Ishikawa (cell line): ENCODE measurements around the gene MTCH2.

Experiments
- CEBPB ChIP-seq: IDR thresholded peaks from 2 replicates; pipeline ENCODE4 v1.6.1; 2012
- CREB1 ChIP-seq: IDR thresholded peaks from 2 replicates; pipeline ENCODE4 v1.6.1; 2012; ENCODE audit warnings: low read depth
- EP300 ChIP-seq: IDR thresholded peaks from 2 replicates; pipeline ENCODE4 v1.6.1; 2012; ENCODE audit warnings: borderline replicate concordance
- FOXM1 ChIP-seq: IDR thresholded peaks from 2 replicates; pipeline ENCODE4 v1.6.1; 2012; ENCODE audit warnings: low read depth, borderline replicate concordance
- MAX ChIP-seq: IDR thresholded peaks from 2 replicates; pipeline ENCODE4 v1.6.1; 2012
- NFIC ChIP-seq: IDR thresholded peaks from 2 replicates; pipeline ENCODE4 v1.6.1; 2012
- RAD21 ChIP-seq: IDR thresholded peaks from 2 replicates; pipeline ENCODE4 v1.6.1; 2012; ENCODE audit warnings: low read depth
- TAF1 ChIP-seq: IDR thresholded peaks from 2 replicates; pipeline ENCODE4 v1.6.1; 2012; ENCODE audit warnings: low read depth, mild to moderate bottlenecking
- TCF12 ChIP-seq: IDR thresholded peaks from 2 replicates; pipeline ENCODE4 v1.6.1; 2012; ENCODE audit warnings: low read depth
- TEAD4 ChIP-seq: IDR thresholded peaks from 2 replicates; pipeline ENCODE4 v1.6.1; 2012
- USF1 ChIP-seq: IDR thresholded peaks from 2 replicates; pipeline ENCODE4 v1.6.1; 2012
- ZBTB7A ChIP-seq: IDR thresholded peaks from 2 replicates; pipeline ENCODE4 v1.6.1; 2012; ENCODE audit warnings: low read depth
- TF ChIP-seq, protein P1 (sequence below): IDR thresholded peaks from 2 replicates; pipeline ENCODE4 v1.6.1; 2012; ENCODE audit warnings: low read depth, mild to moderate bottlenecking

GRCh38 chr11:47605921-47606320, 36.4 kb downstream of the MTCH2 start:
- TF ChIP-seq CEBPB = no peak
- TF ChIP-seq EP300 = no peak
- TF ChIP-seq RAD21 = no peak
- TF ChIP-seq, protein P1, sequence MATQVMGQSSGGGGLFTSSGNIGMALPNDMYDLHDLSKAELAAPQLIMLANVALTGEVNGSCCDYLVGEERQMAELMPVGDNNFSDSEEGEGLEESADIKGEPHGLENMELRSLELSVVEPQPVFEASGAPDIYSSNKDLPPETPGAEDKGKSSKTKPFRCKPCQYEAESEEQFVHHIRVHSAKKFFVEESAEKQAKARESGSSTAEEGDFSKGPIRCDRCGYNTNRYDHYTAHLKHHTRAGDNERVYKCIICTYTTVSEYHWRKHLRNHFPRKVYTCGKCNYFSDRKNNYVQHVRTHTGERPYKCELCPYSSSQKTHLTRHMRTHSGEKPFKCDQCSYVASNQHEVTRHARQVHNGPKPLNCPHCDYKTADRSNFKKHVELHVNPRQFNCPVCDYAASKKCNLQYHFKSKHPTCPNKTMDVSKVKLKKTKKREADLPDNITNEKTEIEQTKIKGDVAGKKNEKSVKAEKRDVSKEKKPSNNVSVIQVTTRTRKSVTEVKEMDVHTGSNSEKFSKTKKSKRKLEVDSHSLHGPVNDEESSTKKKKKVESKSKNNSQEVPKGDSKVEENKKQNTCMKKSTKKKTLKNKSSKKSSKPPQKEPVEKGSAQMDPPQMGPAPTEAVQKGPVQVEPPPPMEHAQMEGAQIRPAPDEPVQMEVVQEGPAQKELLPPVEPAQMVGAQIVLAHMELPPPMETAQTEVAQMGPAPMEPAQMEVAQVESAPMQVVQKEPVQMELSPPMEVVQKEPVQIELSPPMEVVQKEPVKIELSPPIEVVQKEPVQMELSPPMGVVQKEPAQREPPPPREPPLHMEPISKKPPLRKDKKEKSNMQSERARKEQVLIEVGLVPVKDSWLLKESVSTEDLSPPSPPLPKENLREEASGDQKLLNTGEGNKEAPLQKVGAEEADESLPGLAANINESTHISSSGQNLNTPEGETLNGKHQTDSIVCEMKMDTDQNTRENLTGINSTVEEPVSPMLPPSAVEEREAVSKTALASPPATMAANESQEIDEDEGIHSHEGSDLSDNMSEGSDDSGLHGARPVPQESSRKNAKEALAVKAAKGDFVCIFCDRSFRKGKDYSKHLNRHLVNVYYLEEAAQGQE = no peak
- TF ChIP-seq MAX = no peak
- no peak for TF ChIP-seq TEAD4
- TF ChIP-seq CREB1 = no peak
- no peak for TF ChIP-seq USF1
- TF ChIP-seq FOXM1 = no peak
- no peak for TF ChIP-seq TCF12
- TF ChIP-seq NFIC = no peak
- TF ChIP-seq TAF1 = no peak
- no peak for TF ChIP-seq ZBTB7A
